ENCODE results near the gene DEFB132.
"Not testable (repeated sequence)": the region's sequence is repeated elsewhere in the genome, so short reads cannot be mapped to it uniquely, and the experiment has no call there.

The DEFB132 gene

GRCh38 chr20:257419-257818 lies at the start of gene DEFB132:
Gene DEFB132 (plus strand): TSS chr20:257724. CDS start chr20:257779, 55 bp downstream.
- no peak for DNase-seq

GRCh38 chr20:208942-209566 lies 48.5 kb upstream of the DEFB132 start:
- DNase-seq, result no peak

GRCh38 chr20:210809-211502 lies 46.6 kb upstream of the DEFB132 start:
- DNase-seq, result no peak

GRCh38 chr20:214383-214782 lies 43.1 kb upstream of the DEFB132 start:
- DNase-seq, result no peak

GRCh38 chr20:215796-216195 lies 41.7 kb upstream of the DEFB132 start:
- DNase-seq, result no peak

GRCh38 chr20:217266-217665 lies 40.3 kb upstream of the DEFB132 start:
- no peak for DNase-seq

- no peak for DNase-seq
These were observed 38.0 kb upstream of the DEFB132 start for GRCh38 chr20:219290-220115.

- no peak for DNase-seq
These were observed 36.2 kb upstream of the DEFB132 start for GRCh38 chr20:221258-221830.

GRCh38 chr20:225879-226278 lies 31.6 kb upstream of the DEFB132 start:
- DNase-seq, result not testable (repeated sequence)

- DNase-seq, result no peak
These were observed 30.6 kb upstream of the DEFB132 start, which contains the start of gene DEFB129 for GRCh38 chr20:226958-227357. Gene DEFB129 (plus strand): TSS chr20:227258. CDS start chr20:227289, 31 bp downstream.

GRCh38 chr20:227439-228105 lies 30.0 kb upstream of the DEFB132 start:
- no peak for DNase-seq

- DNase-seq, result no peak
These were observed 21.6 kb upstream of the DEFB132 start for GRCh38 chr20:235891-236290.

- DNase-seq, result no peak
These were observed 20.0 kb upstream of the DEFB132 start for GRCh38 chr20:237489-237888.

- DNase-seq, result no peak
These were observed 19.6 kb upstream of the DEFB132 start for GRCh38 chr20:237929-238328.

GRCh38 chr20:242905-243304 lies 14.6 kb upstream of the DEFB132 start:
- DNase-seq, result no peak

GRCh38 chr20:251354-251753 lies 6.2 kb upstream of the DEFB132 start:
- no peak for DNase-seq

- DNase-seq, result no peak
These were observed 4.7 kb upstream of the DEFB132 start for GRCh38 chr20:252801-253200.

GRCh38 chr20:253447-253846 lies 4.1 kb upstream of the DEFB132 start:
- DNase-seq, result not testable (repeated sequence)

GRCh38 chr20:258269-258858 lies 840 bp downstream of the DEFB132 start:
- DNase-seq, result no peak

- DNase-seq, result no peak
These were observed 1.4 kb downstream of the DEFB132 start for GRCh38 chr20:258963-259362.

- no peak for DNase-seq
These were observed 2.5 kb downstream of the DEFB132 start for GRCh38 chr20:259981-260380.

- no peak for DNase-seq
These were observed 6.2 kb downstream of the DEFB132 start for GRCh38 chr20:263701-264100.
